Measurements from ENCODE around the gene PDP2.
A peak's percentile ranks its signal among the peaks of the same experiment; 100 is the strongest.

The PDP2 gene

DNA sequence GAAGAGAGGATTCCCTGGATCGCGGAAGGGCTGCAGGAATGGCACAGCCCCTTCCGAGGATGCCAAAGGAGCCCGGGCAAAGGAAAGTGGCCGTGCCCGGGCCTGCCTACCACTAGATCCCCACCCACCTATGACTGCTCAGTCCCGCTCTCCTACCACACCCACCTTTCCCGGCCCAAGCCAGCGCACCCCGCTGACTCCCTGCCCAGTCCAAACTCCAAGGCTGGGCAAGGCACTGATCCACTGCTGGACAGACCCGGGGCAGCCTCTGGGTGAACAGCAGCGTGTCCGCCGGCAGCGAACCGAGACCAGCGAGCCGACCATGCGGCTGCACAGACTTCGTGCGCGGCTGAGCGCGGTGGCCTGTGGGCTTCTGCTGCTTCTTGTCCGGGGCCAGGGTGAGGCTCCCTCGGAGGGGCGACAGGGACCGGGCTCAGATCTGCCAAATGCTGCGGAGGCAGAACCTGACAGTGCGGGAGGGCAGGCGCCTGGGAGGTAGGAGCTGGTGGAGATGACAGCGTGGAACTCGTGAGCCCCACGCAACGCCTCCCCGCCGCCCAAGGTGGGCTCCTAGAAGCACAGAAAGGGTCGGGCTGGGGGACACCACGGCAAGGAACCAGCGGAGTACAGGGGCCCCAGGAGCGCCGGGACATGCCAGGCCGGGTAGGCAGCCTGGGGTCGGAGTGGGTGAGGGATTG lies 55.1 kb downstream of the PDP2 start, which contains the start of gene CES2:
Gene CES2, plus strand, starts transcription at position 203 of the 698 bp plus-strand sequence. Its CDS starts 120 bp downstream, at position 323.
- DNase-seq (ENCODE audit: low read depth, low spot score), result peak; percentile 34

DNA sequence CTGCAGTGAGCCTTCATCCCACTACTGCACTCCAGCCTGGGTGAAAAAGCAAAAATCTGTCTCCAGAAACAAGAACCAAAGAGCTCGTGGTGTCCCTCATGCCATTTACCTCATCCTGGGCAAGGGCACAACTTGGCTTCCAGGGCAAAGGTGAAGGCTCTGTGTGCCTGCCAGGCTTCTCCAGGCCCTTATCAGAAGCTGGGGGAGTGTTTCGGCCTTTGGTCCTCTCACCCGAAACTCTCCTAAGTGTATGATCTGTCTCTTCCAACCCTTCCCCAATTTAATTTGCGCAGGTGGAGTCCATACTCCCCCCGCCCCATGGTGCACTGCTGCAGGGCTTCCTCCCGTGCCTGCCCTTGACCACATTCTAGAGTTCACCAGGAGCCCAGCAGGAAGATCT lies 56.1 kb downstream of the PDP2 start:
- DNase-seq (ENCODE audit: low read depth, low spot score), result no peak

DNA sequence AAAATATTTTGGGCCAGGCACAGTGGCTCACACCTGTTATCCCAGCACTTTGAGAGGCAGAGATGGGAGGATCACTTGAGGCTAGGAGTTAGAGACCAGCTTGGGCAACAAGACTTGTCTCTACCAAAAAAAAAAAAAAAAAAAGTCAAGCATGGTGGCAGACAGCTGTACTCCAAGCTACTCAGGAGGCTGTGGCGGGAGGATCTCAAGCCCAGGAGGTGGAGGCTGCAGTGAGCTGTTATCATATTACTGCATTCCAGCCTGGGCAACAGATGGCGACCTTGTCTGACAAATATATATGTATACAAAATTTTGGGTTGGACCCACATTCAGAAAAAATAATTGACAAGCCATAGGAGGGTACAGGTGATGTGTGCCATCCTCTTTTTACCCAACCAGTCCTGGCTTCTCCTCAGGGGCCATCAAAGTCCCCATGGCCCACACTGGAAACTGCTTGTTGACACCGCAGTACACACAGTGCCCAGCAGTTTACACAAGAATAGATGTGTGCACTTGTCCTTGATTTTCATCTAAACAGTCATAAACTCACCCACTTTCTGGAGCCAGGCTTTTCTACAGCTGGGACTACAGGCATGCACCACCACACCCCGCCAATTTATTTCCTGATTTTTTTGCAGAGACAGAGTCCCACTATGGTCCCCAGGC lies 56.7 kb downstream of the PDP2 start:
- DNase-seq (ENCODE audit: low read depth, low spot score), result no peak

DNA sequence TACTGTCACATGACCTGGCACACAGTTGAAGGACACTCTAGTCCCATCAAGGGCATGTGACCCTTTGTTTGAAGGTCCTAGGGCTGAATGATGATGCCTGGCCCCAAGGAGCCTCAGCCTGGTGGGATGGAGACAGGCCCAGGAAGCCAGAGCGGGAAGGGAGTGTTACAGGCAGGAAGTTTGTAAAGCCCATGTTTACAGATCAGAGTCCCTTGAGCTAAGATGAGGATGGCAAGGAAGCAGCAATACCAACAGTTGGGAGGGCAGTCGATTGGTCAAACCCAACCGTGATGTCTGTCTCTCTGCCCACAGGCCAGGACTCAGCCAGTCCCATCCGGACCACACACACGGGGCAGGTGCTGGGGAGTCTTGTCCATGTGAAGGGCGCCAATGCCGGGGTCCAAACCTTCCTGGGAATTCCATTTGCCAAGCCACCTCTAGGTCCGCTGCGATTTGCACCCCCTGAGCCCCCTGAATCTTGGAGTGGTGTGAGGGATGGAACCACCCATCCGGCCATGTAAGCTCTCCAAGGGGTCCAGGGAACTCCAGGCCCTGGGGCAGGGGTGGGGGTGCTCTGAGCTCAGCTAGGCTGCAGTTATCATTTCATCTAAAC lies 57.5 kb downstream of the PDP2 start:
- no peak for DNase-seq (ENCODE audit: low read depth, low spot score)

DNA sequence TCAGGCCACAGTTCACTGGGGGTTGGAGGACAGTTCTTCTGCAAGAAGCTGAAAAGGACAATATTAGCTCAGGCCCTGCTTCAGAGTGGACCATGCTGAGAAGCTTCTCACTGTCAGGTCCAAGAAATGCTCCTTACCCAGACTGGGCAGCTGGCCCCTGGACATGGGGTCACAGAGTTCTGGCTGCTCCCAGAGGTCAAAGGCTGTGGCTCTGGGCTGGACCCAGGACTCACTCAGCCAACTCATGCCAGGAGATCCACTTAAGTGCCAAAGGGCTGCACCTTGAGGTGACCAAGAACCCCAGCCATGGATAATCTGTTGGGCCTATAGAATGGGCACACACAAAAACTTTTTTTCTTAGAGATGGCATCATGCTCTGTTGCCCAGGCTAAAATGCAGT lies 59.1 kb downstream of the PDP2 start:
- no peak for DNase-seq (ENCODE audit: low read depth, low spot score)

DNA sequence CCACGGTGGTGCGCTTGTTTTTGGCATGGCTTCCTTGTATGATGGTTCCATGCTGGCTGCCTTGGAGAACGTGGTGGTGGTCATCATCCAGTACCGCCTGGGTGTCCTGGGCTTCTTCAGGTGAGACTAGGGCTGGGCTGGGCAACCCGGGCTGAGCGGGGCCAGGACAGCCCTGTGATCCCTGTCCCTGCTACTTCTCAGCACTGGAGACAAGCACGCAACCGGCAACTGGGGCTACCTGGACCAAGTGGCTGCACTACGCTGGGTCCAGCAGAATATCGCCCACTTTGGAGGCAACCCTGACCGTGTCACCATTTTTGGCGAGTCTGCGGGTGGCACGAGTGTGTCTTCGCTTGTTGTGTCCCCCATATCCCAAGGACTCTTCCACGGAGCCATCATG lies 59.9 kb downstream of the PDP2 start:
- DNase-seq (ENCODE audit: low read depth, low spot score), result no peak

Data from ELF-1 (cell line).